Measurements from ENCODE around the gene MEGF8.
A peak's percentile ranks its signal among the peaks of the same experiment; 100 is the strongest.

The MEGF8 gene

GRCh38 chr19:42423462-42424344, 98.3 kb downstream of the MEGF8 start:
- peaks cover 58% of the 10 kb centered on the region for H3K27me3 ChIP-seq (ENCODE audit: insufficient read depth, low read length)
- no peaks in the 10 kb centered on the region; the same call in 1 of the 2 replicates for H3K4me1 ChIP-seq (ENCODE audit: insufficient read depth, low read length)
- WGBS = 30% methylated on average over 63 of the region's 65 CpGs
- H3K4me3 ChIP-seq (ENCODE audit: low read length) = peak overlapping the region; percentile 60
- no peaks in the 10 kb centered on the region for H3K36me3 ChIP-seq (ENCODE audit: insufficient read depth, low read length)
- no peak overlapping the region for H3K27ac ChIP-seq (ENCODE audit: low read depth, low read length)
- H3K9ac ChIP-seq (ENCODE audit: low read depth, low read length) = peak overlapping the region; percentile 50; the same call in 1 of the 2 replicates
- H3K9me3 ChIP-seq (ENCODE audit: insufficient read depth, low read depth, low read length) = no peaks in the 10 kb centered on the region

GRCh38 chr19:42424345-42424707, 98.9 kb downstream of the MEGF8 start:
- WGBS = 84% methylated on average over 15 of the region's 15 CpGs
- Histone ChIP-seq H3K36me3 (ENCODE audit: insufficient read depth, low read length) (no peaks in the 10 kb centered on the region), H3K27ac (ENCODE audit: low read depth, low read length) (no peak overlapping the region), H3K4me1 (ENCODE audit: insufficient read depth, low read length) (no peaks in the 10 kb centered on the region; the same call in 1 of the 2 replicates), H3K27me3 (ENCODE audit: insufficient read depth, low read length) (peaks cover 58% of the 10 kb centered on the region), H3K9ac (ENCODE audit: low read depth, low read length) (no peak overlapping the region), H3K4me3 (ENCODE audit: low read length) (no peak overlapping the region), H3K9me3 (ENCODE audit: insufficient read depth, low read depth, low read length) (no peaks in the 10 kb centered on the region)

DNA sequence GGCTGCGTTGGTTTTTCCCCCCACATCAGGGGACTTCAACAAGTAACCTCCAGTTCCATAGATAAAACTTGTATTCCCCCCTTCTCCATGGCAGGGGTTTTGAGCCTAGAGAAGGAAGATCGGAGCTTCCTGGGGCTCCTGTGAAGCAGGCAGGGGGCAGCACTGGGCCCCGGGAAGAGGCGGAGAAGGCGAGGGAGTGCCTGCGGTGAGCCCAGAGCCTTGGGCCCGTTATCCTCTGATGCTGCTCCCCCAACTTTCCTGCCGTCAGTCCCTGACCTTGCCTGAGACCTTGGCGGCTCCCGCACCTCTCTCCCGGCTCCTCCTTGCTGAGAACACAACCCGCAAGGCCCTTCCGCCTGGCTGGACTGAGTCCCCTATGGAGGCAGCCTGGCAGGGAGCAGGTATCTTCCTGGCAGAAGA, 99.3 kb downstream of the MEGF8 start:
- Histone ChIP-seq H3K9ac (ENCODE audit: low read depth, low read length) (no peak overlapping the region), H3K4me3 (ENCODE audit: low read length) (no peak overlapping the region), H3K27ac (ENCODE audit: low read depth, low read length) (no peak overlapping the region), H3K36me3 (ENCODE audit: insufficient read depth, low read length) (no peaks in the 10 kb centered on the region), H3K27me3 (ENCODE audit: insufficient read depth, low read length) (peaks cover 58% of the 10 kb centered on the region), H3K4me1 (ENCODE audit: insufficient read depth, low read length) (no peaks in the 10 kb centered on the region; the same call in 1 of the 2 replicates), H3K9me3 (ENCODE audit: insufficient read depth, low read depth, low read length) (no peaks in the 10 kb centered on the region)
- 34% methylated on average over 13 of the region's 13 CpGs for WGBS

- H3K9ac ChIP-seq (ENCODE audit: low read depth, low read length) = no peak overlapping the region
- H3K9me3 ChIP-seq (ENCODE audit: insufficient read depth, low read depth, low read length) = no peaks in the 10 kb centered on the region
- no peak overlapping the region for H3K27ac ChIP-seq (ENCODE audit: low read depth, low read length)
- no peaks in the 10 kb centered on the region for H3K36me3 ChIP-seq (ENCODE audit: insufficient read depth, low read length)
- H3K4me1 ChIP-seq (ENCODE audit: insufficient read depth, low read length) = no peaks in the 10 kb centered on the region; the same call in 1 of the 2 replicates
- H3K4me3 ChIP-seq (ENCODE audit: low read length) = no peak overlapping the region
- H3K27me3 ChIP-seq (ENCODE audit: insufficient read depth, low read length) = peaks cover 44% of the 10 kb centered on the region
- WGBS = 93% methylated on average over 3 of the region's 3 CpGs
Measured at GRCh38 chr19:42426643-42427042, 101.2 kb downstream of the MEGF8 start.

DNA sequence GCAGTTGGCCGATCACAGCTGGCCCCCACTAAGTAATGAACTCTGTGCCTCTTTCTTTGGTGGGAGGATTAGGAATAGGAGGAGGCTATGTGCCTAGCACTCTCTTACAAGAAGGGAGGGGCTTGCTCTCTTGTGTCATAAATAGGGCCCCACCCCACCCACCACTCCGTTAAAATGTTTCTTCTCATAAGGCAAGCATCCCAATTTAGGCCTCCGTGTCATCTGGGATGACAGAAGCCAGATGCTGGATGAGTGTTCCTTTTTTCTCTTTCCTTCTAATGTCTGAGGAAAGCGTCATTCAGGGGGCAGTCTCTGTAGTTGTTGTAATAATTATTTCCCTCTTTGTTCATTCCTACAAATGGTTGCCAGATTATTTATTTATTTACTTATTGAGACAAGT, 101.9 kb downstream of the MEGF8 start, which contains the start of gene LIPE:
TSS of gene LIPE (minus strand) at position 76 of the 400 bp plus-strand sequence. CDS start 239 bp downstream, outside the sequence.
- Histone ChIP-seq H3K9ac (ENCODE audit: low read depth, low read length) (no peak within 1 kb of the TSS), H3K27ac (ENCODE audit: low read depth, low read length) (no peak within 1 kb of the TSS), H3K4me3 (ENCODE audit: low read length) (no peak within 1 kb of the TSS), H3K36me3 (ENCODE audit: insufficient read depth, low read length) (no peaks in the 10 kb centered on the region), H3K4me1 (ENCODE audit: insufficient read depth, low read length) (no peaks in the 10 kb centered on the region; the same call in 1 of the 2 replicates), H3K27me3 (ENCODE audit: insufficient read depth, low read length) (peaks cover 37% of the 10 kb centered on the region), H3K9me3 (ENCODE audit: insufficient read depth, low read depth, low read length) (no peaks in the 10 kb centered on the region)
- whole genome bisulfite sequencing = 86% methylated on average over 3 of the region's 4 CpGs

Measured in HUES64 (cell line).